HG03103 (cell line): ENCODE data around the gene FES.
A peak's percentile ranks its signal among the peaks of the same experiment; 100 is the strongest.
"Not testable (repeated sequence)": the region's sequence is repeated elsewhere in the genome, so short reads cannot be mapped to it uniquely, and the experiment has no call there.

ENCODE experiments used
- ATAC-seq: cut with Tn5 transposase; IDR thresholded peaks from one replicate; pipeline ENCODE4 v1.9.1; 2021; ENCODE audit warnings: low read depth; ENCODE audit not compliant: unreplicated experiment

Gene FES

DNA sequence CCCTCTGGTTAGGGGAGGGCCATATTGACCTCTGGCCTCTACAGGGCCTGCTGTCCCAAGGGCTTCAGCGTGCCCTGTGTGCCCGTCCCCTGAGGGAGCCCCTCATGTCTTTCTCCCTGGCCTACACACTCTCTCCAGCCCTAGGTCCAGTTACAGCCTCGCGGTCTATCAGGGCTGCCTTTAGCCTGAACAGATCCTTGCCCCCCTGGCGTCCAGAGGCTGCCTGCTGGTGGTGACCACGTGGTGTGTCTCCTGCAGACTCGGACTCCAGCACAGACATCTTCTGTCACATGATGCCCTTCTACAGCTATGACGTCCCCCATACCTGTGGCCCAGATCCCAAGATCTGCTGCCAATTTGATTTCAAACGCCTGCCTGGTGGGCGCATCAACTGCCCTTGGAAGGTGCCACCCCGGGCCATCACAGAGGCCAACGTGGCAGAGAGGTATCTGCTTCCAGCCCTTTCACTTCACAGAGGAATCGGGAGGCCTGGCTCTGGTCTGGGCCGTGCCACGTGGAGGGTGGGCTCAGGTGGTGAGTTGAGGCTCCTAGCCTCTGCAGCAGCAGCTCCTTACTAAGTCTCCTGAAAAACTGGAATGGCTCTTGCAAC lies 22.9 kb downstream of the FES start:
- ATAC-seq = no peak

DNA sequence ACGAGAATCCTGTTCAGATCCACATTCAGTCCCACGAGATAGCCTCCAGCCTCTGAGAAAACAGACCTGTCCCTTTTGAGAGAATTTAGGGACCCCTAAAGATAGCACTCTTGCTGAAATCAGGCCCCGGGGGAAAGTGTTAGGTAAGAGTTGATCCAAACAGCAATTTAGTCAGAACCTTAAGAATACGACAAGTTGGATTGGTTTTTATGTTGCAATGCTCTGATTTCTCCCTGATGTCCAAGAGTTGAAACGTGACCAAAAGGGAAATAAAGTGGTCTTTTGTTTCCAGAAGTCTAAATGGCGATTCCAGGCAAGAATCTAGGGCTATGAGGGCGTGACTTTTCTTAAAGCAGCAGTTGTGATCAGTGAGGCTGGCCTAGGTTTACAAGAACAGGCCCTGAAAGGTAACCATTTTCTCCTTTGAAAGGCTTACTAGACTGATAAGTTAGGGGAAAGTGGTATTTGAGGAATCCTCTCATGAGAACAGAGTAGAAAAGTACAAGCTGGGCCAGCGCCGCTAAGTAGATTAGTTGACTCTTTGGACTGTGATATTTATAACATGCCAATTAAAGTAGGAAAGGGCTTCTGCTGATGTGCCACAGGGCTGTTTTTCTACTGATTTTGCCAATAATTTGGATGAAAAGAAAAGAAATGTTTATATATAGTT lies 23.7 kb downstream of the FES start:
- ATAC-seq = no peak

DNA sequence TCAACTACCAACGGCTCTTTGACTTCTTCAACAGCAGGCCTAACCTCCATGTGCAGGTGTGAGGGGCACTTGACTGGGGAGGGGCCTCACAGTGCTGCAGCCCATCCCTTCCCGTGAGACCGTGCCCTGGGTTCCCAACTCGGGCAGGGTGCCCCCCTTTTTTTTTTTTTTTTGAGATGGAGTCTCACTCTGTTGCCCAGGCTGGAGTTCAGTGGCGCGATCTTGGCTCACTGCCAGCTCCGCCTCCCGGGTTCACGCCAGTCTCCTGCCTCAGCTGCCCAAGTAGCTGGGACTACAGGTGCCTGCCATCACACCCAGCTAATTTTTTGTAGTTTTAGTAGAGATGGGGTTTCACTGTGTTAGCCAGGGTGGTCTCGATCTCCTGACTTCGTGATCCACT lies 25.1 kb downstream of the FES start:
- ATAC-seq = not testable (repeated sequence)

DNA sequence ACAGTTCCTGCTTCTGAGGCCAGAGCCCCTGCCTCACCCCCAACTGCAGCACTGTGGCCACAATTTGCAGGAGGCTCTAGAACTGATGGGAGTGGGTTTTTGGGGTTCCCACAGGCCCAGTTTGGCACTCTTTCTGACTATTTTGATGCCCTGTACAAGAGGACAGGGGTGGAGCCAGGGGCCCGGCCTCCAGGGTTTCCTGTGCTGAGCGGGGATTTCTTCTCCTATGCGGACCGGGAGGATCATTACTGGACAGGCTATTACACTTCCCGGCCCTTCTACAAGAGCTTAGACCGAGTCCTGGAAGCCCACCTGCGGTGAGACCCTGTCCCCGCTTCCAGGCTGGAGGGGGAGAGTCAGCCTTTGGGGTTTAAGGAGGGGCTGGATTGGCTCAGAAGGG lies 25.7 kb downstream of the FES start:
- ATAC-seq = no peak

DNA sequence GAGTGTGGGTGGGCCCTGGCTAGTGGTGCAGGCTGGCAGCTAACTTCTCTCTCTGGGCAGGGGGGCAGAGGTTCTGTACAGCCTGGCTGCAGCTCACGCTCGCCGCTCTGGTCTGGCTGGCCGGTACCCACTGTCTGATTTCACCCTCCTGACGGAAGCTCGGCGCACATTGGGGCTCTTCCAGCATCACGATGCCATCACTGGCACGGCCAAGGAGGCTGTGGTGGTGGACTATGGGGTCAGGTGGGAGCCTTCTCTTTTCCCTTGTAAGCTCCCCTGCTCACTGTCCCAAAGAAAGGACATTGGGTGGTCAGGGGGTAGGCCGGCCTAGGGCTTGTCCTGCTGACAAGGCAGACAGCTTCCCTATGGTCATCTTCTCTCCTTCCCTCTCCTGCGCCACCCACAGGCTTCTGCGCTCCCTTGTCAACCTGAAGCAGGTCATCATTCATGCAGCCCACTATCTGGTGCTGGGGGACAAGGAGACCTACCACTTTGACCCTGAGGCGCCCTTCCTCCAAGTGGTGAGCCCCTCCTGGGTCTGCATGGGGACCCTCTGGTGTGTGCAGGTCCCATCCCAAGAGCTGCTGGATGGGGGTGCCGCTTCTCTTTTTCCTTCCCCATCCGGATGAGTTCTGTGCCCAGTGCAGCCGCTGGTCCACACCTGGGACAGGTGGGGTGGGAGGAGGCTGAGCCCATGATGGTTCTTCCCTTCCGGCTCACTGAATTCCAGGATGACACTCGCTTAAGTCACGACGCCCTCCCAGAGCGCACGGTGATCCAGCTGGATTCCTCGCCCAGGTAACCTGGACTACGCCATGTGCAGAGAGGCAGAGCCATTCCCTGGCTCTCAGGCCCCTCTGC lies 26.4 kb downstream of the FES start:
- no peak for ATAC-seq

DNA sequence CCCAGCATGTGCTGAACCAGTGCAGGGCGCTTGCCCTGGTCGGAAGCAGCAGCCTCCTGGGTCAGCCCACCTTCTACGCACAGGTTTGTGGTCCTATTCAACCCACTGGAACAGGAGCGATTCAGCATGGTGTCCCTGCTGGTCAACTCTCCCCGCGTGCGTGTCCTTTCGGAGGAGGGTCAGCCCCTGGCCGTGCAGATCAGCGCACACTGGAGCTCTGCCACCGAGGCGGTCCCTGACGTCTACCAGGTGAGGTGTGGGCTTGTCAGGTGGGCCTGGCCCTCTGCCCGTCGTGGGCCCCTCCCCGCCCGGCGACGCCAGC lies 27.0 kb downstream of the FES start:
- no peak for ATAC-seq

DNA sequence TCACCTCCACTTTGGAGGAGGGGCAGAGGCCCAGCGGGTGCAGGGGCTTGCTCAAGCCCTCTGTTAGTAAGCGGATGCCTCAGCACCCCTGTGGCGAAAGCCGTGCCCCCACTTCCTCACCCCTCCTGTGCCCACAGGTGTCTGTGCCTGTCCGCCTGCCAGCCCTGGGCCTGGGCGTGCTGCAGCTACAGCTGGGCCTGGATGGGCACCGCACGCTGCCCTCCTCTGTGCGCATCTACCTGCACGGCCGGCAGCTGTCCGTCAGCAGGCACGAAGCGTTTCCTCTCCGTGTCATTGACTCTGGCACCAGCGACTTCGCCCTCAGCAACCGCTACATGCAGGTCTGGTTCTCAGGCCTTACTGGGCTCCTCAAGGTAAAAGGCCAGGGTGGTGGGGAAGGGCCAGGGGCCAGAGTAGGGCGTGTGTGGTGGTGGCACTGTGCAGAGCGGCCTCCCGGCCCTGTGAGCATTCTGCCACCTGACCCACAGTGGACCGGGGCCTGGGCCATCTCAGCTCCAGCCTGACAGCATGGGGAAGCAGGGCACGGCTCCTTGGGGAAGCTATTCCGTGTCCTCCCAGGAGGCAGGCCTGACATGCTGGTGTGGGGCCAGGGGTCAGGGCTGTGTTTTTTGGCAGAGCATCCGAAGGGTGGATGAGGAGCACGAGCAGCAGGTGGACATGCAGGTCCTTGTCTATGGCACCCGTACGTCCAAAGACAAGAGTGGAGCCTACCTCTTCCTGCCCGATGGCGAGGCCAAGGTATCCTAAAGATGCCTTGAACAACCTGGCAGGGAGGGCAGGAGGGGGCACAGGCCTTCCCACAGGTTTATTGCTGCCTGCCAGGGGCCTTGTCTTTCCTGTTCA lies 27.8 kb downstream of the FES start:
- no peak for ATAC-seq

DNA sequence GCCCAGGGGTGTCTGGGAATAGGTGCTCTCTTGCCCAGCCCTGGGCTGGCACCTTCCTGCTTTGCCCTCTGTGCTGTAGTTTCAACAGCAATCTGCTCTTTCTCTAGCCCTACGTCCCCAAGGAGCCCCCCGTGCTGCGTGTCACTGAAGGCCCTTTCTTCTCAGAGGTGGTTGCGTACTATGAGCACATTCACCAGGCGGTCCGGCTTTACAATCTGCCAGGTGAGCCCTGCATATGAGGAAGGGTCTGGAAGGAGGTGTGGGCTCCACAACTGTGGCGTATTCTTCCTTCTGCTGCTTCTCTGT lies 28.4 kb downstream of the FES start:
- ATAC-seq = no peak

DNA sequence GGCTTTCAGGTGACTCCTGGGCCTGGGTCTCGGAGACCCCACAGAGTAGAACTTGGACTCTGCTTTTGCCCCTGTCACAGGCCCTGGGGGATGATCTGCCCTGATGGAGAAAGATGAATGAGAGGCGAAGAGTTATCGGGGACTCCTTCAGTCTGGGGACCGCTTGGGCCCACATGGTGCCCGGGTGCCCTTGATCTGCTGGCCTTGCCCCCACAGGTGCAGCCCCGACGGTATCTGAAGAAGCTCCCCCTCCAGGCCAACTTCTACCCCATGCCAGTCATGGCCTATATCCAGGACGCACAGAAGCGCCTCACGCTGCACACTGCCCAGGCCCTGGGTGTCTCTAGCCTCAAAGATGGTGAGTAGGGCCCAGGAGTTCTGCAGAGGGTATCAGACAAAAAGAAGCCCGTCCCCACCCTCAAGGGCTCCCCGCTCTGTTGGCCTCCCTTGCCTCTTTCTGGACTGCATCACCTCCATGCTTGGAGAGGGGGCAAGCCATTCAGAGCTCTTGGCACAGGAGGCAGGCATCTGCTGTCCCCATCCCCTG lies 29.2 kb downstream of the FES start:
- ATAC-seq = no peak

DNA sequence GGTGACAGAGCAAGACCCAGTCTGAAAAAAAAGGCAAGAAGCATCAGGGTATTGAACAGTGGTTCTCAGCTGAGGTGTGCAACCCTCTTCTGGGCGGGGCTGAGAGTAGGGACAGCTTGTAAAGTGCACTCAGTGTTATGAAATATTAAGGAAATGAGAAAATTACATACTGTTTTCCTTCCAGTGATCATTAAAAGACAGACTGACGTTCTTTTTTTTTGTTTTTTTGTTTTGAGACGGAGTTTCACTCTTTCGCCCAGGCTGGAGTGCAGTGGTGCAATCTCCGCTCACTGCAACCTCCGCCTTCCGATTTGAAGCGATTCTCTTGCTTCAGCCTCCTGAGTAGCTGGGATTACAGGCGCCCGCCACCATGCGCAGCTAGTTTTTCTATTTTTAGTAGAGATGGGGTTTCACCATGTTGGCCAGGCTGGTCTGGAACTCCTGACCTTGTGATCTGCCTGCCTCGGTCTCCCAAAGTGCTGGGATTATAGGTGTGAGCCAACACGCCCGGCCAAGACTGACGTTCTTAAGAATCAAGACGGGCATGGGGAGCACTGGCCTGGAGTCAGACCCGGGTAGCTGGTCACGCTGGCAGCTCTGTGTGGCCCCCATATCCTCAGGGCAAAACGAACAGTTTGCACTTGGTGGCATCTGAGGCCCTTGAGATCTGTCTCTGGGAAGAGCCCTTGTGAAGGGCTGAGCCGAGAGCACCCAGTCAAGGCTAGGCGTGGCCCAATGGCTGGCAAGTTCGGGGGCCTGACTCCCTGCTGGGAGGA lies 30.2 kb downstream of the FES start:
- no peak for ATAC-seq

DNA sequence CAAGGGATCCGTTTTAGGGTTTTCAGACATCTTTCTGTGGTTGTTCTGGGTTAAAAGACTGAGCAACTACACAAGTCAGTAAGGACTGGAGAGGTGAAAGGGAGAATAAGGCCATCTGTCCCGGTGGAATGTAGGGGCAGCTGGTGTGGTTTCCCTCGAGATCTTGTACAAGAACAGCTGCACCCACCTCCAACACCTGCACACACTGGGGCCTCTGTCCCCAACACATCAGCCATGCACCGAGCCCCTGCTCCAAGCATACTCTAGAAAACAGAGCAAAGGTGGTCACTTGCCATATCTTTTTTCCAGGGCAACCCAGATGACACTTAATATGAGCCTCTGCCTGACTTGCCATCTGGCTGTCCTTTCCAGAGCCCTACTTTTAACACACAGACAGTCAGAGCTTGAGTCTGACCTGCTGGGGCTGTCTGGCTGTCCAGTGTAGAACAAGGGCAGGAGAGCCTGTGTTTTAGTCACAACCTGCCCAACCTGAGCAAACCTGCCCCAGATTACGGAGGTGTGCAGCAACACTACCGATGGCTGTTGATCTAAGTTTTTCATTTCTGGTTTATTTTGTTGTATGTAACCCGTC lies 31.0 kb downstream of the FES start:
- no peak for ATAC-seq

DNA sequence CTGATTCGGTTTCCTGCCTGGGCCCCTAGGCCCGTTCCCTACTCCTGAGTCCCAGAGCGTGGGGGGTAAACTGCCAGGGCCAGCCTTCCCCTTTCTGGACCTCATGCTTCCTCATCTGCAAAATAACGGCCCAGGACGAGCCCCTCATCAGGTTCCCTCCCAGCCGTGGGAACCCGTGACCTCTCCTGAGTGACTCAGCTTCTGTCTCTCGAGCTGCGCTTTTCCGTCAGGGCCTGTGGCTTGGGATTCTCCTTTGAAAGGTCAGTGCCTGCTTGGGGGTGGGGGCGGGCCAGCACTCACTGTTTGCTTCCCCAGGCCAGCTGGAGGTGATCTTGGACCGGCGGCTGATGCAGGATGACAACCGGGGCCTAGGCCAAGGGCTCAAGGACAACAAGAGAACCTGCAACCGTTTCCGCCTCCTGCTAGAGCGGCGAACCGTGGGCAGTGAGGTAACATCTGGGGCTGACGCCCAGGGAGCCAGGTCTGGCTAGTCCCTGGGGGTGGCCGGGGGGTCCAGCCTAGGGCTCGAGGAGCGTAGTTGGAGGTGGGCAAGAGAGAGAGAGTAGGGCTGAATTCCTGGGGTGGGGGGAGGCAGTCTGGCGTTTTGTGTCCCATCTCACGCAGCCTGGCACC lies 31.6 kb downstream of the FES start:
- no peak for ATAC-seq

DNA sequence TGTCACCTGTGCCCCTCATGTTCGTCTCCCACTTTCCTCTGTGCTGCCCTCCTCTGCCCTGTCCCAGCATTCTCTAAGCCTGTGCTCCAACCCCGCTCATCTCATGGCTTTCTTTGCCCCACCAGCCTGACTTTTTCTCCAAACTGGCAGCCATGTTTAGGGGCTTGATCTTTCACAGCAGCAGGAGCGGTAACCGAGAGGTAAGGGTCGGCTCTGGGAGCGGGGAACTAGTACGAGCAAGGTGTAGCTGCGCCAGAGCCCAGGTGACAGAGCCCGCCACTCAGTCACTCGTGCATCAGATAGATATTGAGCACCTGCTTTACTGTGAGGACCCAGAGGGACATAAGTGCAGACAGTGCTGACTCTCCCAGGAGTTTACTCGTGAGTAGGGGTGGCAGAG lies 32.2 kb downstream of the FES start:
- ATAC-seq = no peak

DNA sequence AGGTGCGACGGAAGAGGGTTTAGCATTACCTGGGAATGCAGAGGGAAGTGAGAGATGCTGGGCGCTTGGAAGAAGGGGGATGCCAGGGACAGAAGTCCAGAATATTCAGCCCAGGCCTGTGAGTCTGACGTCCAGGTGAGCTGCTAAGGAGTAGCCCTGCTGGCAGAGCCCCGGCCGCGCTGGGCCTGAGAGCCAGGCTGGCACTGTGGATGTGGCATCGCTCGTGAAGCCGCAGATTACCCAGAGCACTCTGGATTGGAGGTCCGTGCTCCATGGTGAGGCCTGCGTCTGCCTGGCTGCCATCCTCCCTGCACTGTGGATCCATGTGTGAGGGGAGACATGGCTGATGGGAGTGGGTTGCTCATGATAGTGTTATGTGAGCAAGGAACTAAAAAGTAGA lies 33.3 kb downstream of the FES start:
- no peak for ATAC-seq

DNA sequence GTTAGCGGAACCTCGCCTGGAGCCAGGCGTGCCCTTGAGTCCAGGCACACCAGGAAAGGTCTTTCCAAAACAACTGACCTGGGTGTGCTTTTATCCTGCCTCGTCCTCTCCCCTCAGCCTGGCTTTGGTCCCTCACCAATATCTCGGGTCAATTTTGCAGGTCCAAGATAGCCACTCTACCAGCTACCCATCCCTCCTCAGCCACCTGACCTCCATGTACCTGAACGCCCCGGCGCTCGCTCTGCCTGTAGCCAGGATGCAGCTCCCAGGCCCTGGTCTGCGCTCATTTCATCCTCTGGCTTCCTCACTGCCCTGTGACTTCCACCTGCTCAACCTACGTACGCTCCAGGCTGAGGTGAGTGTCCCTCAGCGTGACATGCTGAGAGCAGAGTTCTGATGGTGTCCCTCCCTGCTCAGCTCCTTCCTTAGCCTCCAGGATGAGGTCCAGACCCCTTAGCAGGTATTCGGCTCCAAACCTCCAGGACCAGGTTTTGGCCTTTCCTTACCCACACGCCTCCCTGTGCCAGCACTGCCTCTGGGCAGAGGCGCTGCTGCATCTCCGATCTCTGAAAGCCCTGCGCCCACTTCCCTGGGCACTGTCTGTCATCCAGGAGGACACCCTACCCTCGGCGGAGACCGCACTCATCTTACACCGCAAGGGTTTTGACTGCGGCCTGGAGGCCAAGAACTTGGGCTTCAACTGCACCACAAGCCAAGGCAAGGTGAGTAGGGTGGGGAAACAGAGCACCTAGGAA lies 33.9 kb downstream of the FES start:
- ATAC-seq = no peak

DNA sequence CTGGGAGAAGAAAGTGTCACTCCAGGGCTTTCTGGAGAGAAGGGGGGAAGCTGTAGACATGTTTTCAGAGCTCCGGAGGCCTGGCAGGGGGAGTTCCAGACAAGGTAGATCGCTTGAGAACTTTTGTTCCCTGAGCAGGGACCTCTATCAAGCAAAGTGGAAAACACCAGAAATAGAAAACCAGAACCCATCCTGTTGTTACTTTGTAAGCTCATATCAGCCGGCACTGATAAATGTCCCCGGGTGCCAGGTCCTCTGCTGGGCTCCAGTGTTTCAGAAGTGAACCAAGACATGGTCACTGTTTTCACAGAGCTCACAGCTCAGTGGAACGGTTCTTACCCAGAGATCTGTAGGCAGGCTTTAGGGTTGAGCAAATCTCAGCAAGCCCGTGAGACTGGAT lies 34.5 kb downstream of the FES start:
- ATAC-seq = no peak

DNA sequence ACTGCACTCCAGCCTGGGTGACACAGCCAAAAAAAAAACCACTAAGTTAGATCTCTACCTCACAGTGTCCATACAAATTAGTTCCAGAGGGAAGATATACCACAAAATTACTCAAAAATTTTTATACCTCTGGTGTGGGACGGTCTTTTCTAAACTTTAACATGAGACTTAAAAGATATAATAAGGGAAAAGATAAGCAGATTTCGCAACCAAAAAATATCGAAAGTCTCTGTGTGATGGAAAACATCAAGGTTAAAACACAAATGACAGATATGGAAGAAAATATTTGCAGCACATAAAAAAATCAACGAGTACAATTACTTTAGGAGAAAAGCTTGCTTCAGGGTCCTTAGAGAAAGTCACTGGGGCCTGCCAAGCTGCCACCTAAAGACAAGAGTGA lies 37.6 kb downstream of the FES start:
- ATAC-seq = no peak

DNA sequence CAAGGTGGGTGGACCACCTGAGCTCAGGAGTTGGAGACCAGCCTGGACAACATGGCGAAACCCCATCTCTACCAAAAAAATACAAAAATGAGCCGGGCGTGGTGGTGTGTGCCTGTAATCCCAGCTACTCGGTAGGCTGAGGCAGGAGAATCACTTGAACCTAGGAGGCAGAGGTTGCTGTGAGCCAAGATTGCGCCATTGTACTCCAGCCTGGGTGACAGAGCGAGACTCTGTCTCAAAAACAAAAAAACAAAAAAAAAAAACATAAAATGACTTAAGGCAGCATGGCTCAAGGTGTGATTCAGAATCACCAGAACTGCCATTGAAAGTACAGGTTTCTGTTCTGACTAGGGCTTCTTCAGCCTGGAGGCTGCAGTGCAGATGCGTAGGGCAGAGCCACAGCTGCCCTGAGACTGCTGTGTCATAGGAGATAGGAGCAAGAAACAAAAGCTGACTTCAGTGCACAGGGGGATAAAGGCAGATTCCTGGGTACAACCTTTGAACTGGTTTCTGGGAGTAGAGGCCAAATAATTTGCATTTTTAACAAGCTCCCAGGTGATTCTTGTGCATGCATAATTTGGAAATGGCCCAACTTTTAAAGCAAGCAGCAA lies 38.5 kb downstream of the FES start:
- ATAC-seq = peak; percentile 70
